Measurements from ENCODE around the gene GPR155.
"Not testable (repeated sequence)": the region's sequence is repeated elsewhere in the genome, so short reads cannot be mapped to it uniquely, and the experiment has no call there.

Gene GPR155

DNA sequence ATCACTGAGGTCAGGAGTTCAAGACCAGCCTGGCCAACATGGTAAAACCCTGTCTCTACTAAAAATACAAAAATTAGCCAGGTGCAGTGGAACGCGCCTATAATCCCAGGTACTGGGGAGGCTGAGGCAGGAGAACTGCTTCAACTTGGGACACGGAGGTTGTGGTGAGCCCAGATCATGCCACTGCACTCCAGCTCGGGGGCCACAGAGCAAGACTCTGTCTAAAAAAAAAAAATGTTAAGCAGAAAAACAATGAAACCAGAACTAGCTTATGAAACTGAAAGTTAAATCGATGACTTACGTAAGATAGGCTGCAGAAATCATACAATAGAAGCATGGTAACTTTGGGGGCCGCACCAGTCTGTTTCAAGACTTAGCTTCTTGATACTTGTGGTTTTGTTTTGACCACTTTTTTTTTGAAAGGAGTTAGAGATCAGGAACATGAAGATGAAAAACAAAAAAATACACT, 6.2 kb upstream of the GPR155 start:
- DNase-seq (ENCODE audit: low read depth) = no peak

DNA sequence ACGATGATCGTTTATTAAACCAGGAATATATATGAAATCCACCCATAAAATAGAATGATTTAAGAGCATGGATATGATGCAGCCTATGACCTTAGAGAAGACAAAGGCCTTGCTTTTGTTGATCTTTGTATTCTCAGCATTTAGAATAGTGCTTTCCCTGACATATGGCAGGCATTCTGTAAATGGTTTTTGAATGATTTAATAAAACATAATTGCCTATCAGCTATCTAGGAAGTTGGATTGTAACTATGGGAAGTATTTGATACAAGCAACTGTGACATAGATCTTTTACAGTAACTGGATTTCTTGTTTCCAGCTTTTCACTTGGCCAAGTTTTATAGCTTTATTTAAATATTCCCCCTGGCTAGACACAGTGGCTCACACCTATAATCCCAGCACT, 5.1 kb upstream of the GPR155 start:
- DNase-seq (ENCODE audit: low read depth) = no peak

- DNase-seq (ENCODE audit: low read depth) = no peak
These were observed 3.2 kb upstream of the GPR155 start for GRCh38 chr2:174490051-174490450.

DNA sequence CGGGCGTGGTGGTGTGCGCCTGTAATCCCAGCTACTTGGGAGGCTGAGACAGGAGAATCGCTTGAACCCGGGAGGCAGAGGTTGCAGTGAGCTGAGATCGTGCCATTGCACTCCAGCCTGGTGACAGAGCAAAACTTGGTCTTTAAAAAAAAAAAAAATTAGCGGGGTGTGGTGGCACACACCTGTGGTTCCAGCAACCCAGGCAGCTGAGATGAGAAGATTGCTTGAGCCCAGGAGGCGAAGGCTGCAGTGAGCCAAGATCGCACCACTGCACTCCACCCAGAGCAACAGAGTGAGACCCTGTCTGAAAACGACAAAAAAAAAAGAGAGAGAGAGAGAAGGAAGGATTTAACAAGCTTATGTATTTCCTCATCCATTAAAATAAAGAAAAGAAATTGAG, 2.7 kb upstream of the GPR155 start:
- DNase-seq (ENCODE audit: low read depth) = not testable (repeated sequence)

- no peak for DNase-seq (ENCODE audit: low read depth)
These were observed 962 bp upstream of the GPR155 start for GRCh38 chr2:174487820-174488162.

GRCh38 chr2:174487108-174487819, 435 bp upstream of the GPR155 start:
- peak; percentile 90 for DNase-seq (ENCODE audit: low read depth)

DNA sequence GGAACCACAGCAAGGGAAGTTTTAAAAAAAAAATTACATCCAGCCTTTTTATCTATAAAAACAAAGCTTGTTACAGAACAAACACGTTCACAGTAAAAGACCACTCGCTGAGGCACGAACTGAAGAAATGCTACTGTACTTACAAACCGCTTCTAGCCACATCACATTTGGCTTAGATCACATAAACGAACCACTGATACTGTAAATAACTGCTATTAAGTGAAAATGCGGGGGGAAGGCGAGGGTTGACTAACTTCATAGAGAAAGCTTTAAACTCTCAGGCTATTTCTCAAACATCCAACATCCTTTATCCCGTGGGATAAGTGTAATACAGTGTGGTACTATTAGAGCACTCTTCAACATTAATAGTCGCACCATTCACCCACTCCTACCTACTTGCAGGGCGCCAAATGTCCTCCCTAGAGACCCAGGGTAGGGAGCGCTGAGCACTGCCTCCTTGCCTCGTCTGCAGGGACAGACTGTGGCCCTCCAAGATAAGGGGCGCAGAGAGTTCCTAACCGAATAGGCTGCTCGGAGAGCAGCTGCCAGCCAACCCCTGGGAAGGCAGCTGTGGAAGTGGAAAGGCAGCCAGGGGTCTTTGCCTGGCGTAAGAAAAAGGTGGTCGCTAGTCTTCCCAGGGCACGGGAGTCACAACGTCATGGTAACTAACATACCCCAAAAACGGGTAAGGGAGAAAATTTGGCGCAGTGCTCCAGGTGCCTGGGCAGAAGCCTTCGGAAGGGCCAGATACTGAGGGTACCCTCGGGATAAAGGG, 854 bp downstream of the GPR155 start:
- DNase-seq (ENCODE audit: low read depth) = no peak

- not testable (repeated sequence) for DNase-seq (ENCODE audit: low read depth)
These were observed 1.8 kb downstream of the GPR155 start for GRCh38 chr2:174485045-174485444.

- no peak for DNase-seq (ENCODE audit: low read depth)
These were observed 2.3 kb downstream of the GPR155 start for GRCh38 chr2:174484573-174484972.

- DNase-seq (ENCODE audit: low read depth) = no peak
These were observed 4.0 kb downstream of the GPR155 start for GRCh38 chr2:174482854-174483253.

DNA sequence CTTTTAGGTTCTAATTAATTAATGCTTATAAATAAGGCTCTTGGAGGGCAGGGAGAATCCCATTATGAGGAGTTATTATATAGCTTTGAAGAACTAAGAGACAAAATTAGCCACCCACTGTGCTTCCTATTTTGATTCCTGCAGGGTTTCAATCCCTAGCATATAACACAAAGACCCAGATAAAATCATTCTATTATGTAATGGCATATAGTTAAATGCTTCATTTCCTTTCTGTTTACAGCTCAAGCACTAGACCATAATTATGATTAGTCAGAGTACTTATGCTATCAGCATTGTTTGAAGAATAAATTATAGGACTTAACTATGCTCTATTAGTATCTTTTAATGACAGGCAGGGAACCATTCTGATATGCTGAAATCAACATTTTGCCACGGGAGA, 9.1 kb downstream of the GPR155 start:
- no peak for DNase-seq (ENCODE audit: low read depth)

- no peak for DNase-seq (ENCODE audit: low read depth)
These were observed 13.0 kb downstream of the GPR155 start for GRCh38 chr2:174473796-174474195.

DNA sequence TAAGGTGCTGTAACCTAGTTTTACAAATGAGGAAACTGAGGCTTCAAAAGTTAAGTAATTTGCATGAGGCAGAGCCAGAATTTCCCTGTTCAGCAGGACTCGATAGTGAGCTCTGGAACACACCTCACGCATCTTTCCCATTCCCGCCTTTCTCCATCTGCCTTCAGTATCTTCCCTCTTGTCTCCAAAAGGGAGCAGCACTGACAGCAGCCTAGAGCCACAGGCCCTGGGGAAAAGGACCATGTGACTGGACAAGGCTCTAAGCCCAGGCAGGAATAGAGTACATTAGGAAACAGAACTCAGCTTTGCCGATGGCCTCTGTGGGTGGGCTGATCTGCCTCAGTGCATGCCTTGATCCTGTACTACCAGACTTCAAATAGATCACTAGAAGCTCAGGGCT, 21.5 kb downstream of the GPR155 start:
- DNase-seq (ENCODE audit: low read depth) = no peak

DNA sequence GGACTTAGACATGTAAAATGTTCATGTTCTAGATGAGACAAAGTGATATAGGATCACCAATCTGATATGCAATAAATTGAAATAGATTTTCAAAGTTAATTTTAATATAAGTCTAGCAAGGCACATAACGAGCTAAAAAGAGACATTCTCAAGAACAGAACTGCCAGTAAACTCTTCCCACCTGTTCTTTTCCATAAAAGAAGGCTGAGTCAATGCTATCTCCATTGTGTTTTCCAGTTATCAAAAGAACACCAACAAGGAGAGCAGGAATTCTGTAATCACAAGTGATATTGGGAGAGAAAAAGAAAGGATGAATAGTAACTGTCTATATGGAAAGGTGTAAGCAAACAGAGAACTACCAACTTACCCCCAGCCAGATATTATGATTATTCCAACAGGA, 25.6 kb downstream of the GPR155 start:
- no peak for DNase-seq (ENCODE audit: low read depth)

DNA sequence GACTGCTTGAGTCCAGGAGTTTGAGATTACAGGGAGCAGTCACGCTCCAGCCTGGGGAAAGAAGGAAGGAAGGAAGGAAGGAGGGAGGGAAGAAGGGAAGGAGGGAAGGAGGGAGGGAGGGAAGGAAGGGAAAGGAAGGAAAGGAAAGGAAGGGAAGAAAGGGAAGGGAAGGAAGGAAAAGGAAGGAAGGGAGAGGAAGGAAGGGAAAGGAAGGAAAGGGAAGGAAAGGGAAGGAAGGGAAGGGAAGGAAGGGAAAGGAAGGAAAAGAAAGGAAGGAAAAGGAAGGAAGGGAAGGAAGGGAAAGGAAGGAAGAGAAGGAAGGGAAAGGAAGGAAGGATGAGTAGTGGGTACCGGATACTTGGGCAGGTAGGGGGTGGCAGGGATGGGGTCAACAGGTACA, 32.3 kb downstream of the GPR155 start:
- DNase-seq (ENCODE audit: low read depth) = no peak

DNA sequence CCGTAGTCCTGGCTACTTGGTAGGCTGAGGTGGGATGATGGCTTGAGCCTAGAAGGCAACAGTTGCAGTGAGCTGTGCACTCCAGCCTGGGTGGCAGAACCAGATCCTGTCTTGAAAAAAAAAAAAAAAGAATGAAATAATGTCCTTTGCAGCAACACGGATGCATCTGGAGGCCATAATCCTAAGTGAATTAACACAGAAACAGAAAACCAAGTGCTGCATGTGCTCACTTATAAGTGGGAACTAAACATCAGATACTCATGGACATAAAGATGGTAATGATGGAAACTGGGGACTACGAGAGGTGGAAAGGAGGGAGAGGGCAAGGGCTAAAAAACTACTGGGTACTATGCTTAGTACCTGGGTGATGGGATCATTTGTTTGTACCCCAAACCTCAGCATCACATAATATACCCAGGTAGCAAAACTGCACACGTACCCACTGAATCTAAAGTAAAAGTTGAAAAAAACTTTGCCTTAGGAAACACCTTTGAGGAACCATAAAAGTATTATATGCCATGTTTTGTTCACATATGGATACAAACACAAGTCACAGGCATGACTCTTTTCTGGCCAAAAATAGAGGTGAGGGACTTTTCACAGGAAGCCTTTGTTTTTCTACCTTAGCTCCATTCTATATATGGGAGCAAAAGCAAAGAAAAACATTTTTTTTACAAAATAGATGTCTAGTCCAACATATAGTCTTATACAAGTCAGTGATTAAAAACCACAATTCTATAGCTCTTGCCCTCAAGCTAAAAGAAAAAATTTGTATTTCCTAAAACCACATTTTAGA, 36.6 kb downstream of the GPR155 start:
- DNase-seq (ENCODE audit: low read depth) = no peak

GRCh38 chr2:174449033-174449432, 37.8 kb downstream of the GPR155 start:
- DNase-seq (ENCODE audit: low read depth) = no peak

GRCh38 chr2:174446531-174446930, 40.3 kb downstream of the GPR155 start:
- no peak for DNase-seq (ENCODE audit: low read depth)

DNA sequence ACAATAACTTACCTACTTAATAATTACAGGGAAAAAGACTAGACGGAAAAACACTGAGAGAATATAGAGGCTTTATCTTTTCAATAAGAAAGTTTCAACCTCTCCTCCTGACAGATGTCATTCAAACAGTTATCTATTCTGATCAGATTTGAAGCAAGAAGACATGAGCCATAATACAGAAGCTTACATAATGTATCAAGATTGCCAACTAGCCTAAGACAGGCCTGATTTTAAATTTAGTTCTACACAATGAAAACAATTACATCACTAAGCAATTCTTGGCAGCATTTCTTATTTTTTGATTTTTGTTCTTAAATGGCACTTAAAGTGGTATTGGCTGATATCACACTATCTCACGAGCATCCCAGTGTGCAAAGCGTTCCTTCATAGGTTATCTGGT, 41.6 kb downstream of the GPR155 start:
- no peak for DNase-seq (ENCODE audit: low read depth)

DNA sequence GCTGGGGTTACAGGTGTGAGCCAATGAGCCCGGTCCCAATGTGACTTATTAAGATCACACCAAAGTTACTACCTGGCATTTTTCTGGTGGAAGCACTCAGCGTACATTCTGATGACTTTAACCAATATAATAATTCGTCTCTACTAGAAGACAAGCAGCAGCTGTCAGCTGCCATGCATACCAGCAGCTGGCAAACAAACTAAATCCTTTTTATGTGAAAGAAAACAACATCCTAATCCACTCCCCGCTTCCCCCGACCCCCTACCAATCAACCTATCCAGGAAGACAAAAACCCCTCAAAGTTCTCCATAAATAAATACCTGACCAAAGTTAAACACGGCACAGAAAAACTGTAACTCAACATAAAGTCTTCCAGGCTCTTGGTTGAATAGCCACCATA, 42.1 kb downstream of the GPR155 start:
- no peak for DNase-seq (ENCODE audit: low read depth)

DNA sequence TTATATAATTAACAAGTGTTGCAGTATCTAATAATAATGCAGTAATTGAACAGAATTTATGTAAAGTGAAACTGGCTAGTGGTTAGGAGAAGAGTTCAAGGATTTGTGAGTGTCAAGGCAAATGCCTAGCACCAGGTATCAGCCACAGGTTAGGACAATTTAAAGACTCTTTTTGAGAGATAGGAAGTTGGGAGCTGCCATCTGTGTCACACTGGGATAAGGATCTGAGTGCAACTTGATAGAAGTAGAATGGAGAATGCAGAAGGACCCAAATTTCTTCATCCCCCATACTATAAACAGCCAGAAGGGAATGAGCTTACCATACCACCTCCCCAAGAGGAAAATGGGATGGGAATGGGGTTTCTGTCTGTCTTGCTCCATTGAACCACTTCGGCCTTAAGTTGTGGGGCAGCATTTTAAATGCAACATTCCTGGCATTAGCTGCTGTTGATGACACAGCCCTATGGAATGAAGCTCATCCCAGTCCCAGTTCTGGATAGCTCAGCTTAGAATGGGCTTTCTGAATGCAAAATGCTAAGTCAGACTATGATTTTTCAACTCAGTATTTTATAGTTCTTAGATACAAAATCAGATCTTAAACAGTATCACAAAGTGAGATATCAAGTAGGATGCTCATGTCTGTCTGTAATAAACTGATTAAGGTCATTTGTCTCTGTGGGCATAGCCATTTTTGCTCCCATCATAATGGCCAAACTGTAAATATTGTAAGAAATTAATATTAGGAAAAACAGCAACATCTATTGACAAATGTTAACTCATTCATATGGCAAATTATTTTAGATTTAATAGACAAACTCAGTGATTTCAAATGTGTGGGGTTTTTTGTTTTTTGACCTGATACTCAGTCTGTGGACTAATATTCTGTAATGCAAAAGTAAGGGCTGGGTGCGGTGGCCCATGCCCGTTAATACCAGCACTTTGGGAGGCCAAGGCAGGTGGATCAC, 44.0 kb downstream of the GPR155 start:
- peak; percentile 84 for DNase-seq (ENCODE audit: low read depth)

DNA sequence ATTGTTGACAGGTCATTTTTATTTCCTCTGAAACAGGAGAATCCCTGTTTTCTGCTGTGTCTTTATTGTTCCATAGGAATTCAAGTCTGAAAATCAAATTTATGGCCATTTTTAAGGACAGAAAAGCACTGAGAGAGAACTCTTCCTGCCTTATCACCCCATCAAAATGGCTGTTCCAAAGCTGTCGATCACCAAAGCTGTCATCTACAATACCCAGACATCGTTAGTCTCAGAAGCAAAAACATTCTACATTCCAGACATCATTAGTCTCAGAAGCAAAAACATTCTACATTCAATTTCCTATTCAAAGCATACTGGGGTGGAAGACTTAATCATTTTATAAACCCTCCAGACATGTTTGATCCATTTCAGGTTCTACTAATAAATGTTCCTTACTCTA, 46.9 kb downstream of the GPR155 start:
- no peak for DNase-seq (ENCODE audit: low read depth)
